Liver (tissue), 9 donors: Measurements from ENCODE around the gene PIANP. TPM values are rescaled to one million over a fixed set of nuclear protein-coding genes. Genes with fewer than 3 reads are reported as not detected.
"Not testable (repeated sequence)": the region's sequence is repeated elsewhere in the genome, so short reads cannot be mapped to it uniquely, and the experiment has no call there.

Source experiments
- DNase-seq: peaks from one replicate; pipeline ENCODE4 v3.0.0-alpha.2; 2017; ENCODE audit warnings: low spot score
- H3K27ac ChIP-seq, 2 donors: one replicate each; pipeline ENCODE4 v1.7.0; 2013; ENCODE audit warnings: inconsistent platforms in 2 of 2, low read length in 2 of 2, control low read depth in 1 of 2, low read depth in 1 of 2, mild to moderate bottlenecking in 1 of 2
- H3K27me3 ChIP-seq, 4 donors: one replicate each; pipeline versions ENCODE4 v1.6.1 to v1.7.0; 2013; ENCODE audit warnings: low read length in 3 of 4, inconsistent platforms in 1 of 4, mild to moderate bottlenecking in 1 of 4, moderate library complexity in 1 of 4; ENCODE audit not compliant: control insufficient read depth in 4 of 4, insufficient read depth in 4 of 4
- H3K36me3 ChIP-seq, 4 donors: one replicate each; pipeline versions ENCODE4 v1.6.1 to v1.7.0; 2013; ENCODE audit warnings: low read length in 3 of 4, mild to moderate bottlenecking in 3 of 4, low read depth in 1 of 4, moderate library complexity in 1 of 4; ENCODE audit not compliant: control insufficient read depth in 4 of 4, insufficient read depth in 3 of 4
- H3K4me1 ChIP-seq, 4 donors: one replicate each; pipeline versions ENCODE4 v1.6.1 to v1.7.0; 2013; ENCODE audit warnings: low read length in 3 of 4, mild to moderate bottlenecking in 3 of 4, moderate library complexity in 1 of 4; ENCODE audit not compliant: control insufficient read depth in 4 of 4, insufficient read depth in 4 of 4
- H3K4me3 ChIP-seq, 3 donors: one replicate each; pipeline versions ENCODE4 v1.6.1 to v1.7.0; 2013; ENCODE audit warnings: low read length in 3 of 3, control low read depth in 1 of 3, low read depth in 1 of 3, mild to moderate bottlenecking in 1 of 3
- H3K9ac ChIP-seq, 2 donors: one replicate each; pipeline ENCODE4 v1.7.0; 2013; ENCODE audit warnings: low read length in 2 of 2, mild to moderate bottlenecking in 2 of 2, moderate library complexity in 2 of 2, control low read depth in 1 of 2, low read depth in 1 of 2
- H3K9me3 ChIP-seq, 4 donors: one replicate each; pipeline versions ENCODE4 v1.6.1 to v1.7.0; 2013; ENCODE audit warnings: low read length in 3 of 4; ENCODE audit not compliant: control insufficient read depth in 4 of 4
- ATF3 ChIP-seq: IDR thresholded peaks from 2 replicates; pipeline ENCODE4 v1.6.1; 2016; ENCODE audit warnings: antibody characterized with exemption
- CTCF ChIP-seq: fragments of 150-350 bp; IDR thresholded peaks from 2 replicates; pipeline ENCODE4 v1.5.1; 2017; ENCODE audit warnings: improper control_type of control experiment, low read depth, low read length; ENCODE audit not compliant: missing input control
- EGR1 ChIP-seq, 2 donors: IDR thresholded peaks; 2 replicates each; pipeline ENCODE4 v1.6.1; 2016 to 2018; ENCODE audit warnings: antibody characterized with exemption in 2 of 2, low read depth in 2 of 2
- FOXA1 ChIP-seq: IDR thresholded peaks from 2 replicates; pipeline ENCODE4 v1.6.1; 2016; ENCODE audit warnings: antibody characterized with exemption
- FOXA2 ChIP-seq: IDR thresholded peaks from 2 replicates; pipeline ENCODE4 v1.6.1; 2016; ENCODE audit warnings: antibody characterized with exemption
- GABPA ChIP-seq, 2 donors: IDR thresholded peaks in 1 of 2; conservative IDR thresholded peaks in 1 of 2; 2 replicates each; pipeline ENCODE4 v1.6.1; 2016; ENCODE audit warnings: antibody characterized with exemption in 2 of 2, mild to moderate bottlenecking in 1 of 2, moderate library complexity in 1 of 2
- HNF4A ChIP-seq, 2 donors: conservative IDR thresholded peaks; 2 replicates each; pipeline ENCODE4 v1.6.1; 2016; ENCODE audit warnings: antibody characterized with exemption in 2 of 2, mild to moderate bottlenecking in 2 of 2
- HNF4G ChIP-seq: IDR thresholded peaks from 2 replicates; pipeline ENCODE4 v1.6.1; 2016; ENCODE audit warnings: antibody characterized with exemption
- JUND ChIP-seq, 2 donors: IDR thresholded peaks; 2 replicates each; pipeline ENCODE4 v1.6.1; 2016; ENCODE audit warnings: antibody characterized with exemption in 2 of 2
- MAX ChIP-seq: IDR thresholded peaks from 2 replicates; pipeline ENCODE4 v1.6.1; 2016; ENCODE audit warnings: antibody characterized with exemption
- NR2F2 ChIP-seq: IDR thresholded peaks from 2 replicates; pipeline ENCODE4 v1.6.1; 2016; ENCODE audit warnings: antibody characterized with exemption
- RAD21 ChIP-seq, 2 donors: IDR thresholded peaks; 2 replicates each; pipeline ENCODE4 v1.6.1; 2016; ENCODE audit warnings: antibody characterized with exemption in 2 of 2, mild to moderate bottlenecking in 2 of 2
- REST ChIP-seq: IDR thresholded peaks from 2 replicates; pipeline ENCODE4 v1.6.1; 2016; ENCODE audit warnings: antibody characterized with exemption, mild to moderate bottlenecking
- RXRA ChIP-seq, 2 donors: IDR thresholded peaks; 2 replicates each; pipeline ENCODE4 v1.6.1; 2017 to 2018; ENCODE audit warnings: antibody characterized with exemption in 2 of 2, mild to moderate bottlenecking in 1 of 2
- SP1 ChIP-seq: IDR thresholded peaks from 2 replicates; pipeline ENCODE4 v1.6.1; 2018; ENCODE audit warnings: antibody characterized with exemption, mild to moderate bottlenecking
- TAF1 ChIP-seq: conservative IDR thresholded peaks from 2 replicates; pipeline ENCODE4 v1.6.1; 2016; ENCODE audit warnings: antibody characterized with exemption, mild to moderate bottlenecking
- YY1 ChIP-seq: IDR thresholded peaks from 2 replicates; pipeline ENCODE4 v1.6.1; 2016; ENCODE audit warnings: antibody characterized with exemption, mild to moderate bottlenecking
- ZBTB33 ChIP-seq: IDR thresholded peaks from 2 replicates; pipeline ENCODE4 v1.6.1; 2016; ENCODE audit warnings: antibody characterized with exemption
- WGBS: extraction: QIAGEN DNeasy Blood & Tissue Kit; methylation state at CpG from one replicate; pipeline ENCODE4 v1.1.7; 2013; 5-methylcytosine and 5-hydroxymethylcytosine counted together
- polyA plus RNA-seq, 2 donors: library from polyadenylated mRNA; stranded (reverse) in 1 of 2; unstranded in 1 of 2; fragments of 200-250 nt in 1 of 2; fragments of >200 nt in 1 of 2; fragmentation: Nextera tagmentation in 1 of 2; extraction: Ambion mirVana in 1 of 2; gene quantifications; one replicate each; pipeline versions ENCODE4 v1.2.1 to v1.2.3, GENCODE V29; 2013 to 2015
- total RNA-seq, 2 donors: library from RNA; depleted of rRNA; stranded (reverse); fragments of >200 nt; gene quantifications; one replicate each; pipeline ENCODE4 v1.2.3, GENCODE V29; 2014
- donor health status: healthy.
- donor health status: healthy.
- donor health status: healthy.
- donor health status: healthy.
- donor health status: healthy.

Gene PIANP
- total and polyA plus RNA-seq, 4 donors = 0.03 TPM; not detected in 3

GRCh38 chr12:6745741-6746525 is 45.3 kb upstream of the PIANP start:
- no peaks in the 10 kb centered on the region for H3K4me1 ChIP-seq
- H3K9ac ChIP-seq = no peak overlapping the region
- H3K36me3 ChIP-seq = peaks cover 16 to 43% (median 35%) of the 10 kb centered on the region in 4 donors
- no peak overlapping the region for H3K4me3 ChIP-seq
- peak overlapping the region; percentile 28 to 66 for H3K27ac ChIP-seq
- DNase-seq = no peak
- TF ChIP-seq MAX (no peak), TAF1 (no peak), GABPA (IDR thresholded peaks at IDR 0.05 in 1 of 2, conservative IDR thresholded peaks at IDR 0.05 in 1 of 2) (peak in 1 of 2 donors; percentile 35), RAD21 (IDR thresholded peaks at IDR 0.05) (no peak), EGR1 (IDR thresholded peaks at IDR 0.05; ENCODE audit: low read depth in 2 of 2) (no peak)
- H3K27me3 ChIP-seq = no peaks in the 10 kb centered on the region
- no peaks in the 10 kb centered on the region for H3K9me3 ChIP-seq
- 79% methylated on average over 13 of the region's 13 CpGs for WGBS

GRCh38 chr12:6743300-6743699 is 42.7 kb upstream of the PIANP start:
- H3K27ac ChIP-seq = not testable (repeated sequence)

GRCh38 chr12:6742834-6743233 is 42.2 kb upstream of the PIANP start:
- DNase-seq = no peak
- 78% methylated on average over 3 of the region's 3 CpGs for WGBS
- no peak overlapping the region for H3K27ac ChIP-seq

More at GRCh38 chr12:6743300-6743699, 42.7 kb upstream of the PIANP start:
- peaks cover 3 to 18% (median 12%) of the 10 kb centered on the region in 4 donors for H3K36me3 ChIP-seq
- not testable (repeated sequence) for H3K9ac ChIP-seq, DNase-seq, H3K9me3 ChIP-seq, H3K4me3 ChIP-seq, H3K27me3 ChIP-seq, H3K4me1 ChIP-seq
- WGBS = 46% methylated on average over 7 of the region's 7 CpGs

More at GRCh38 chr12:6742834-6743233, 42.2 kb upstream of the PIANP start:
- Histone ChIP-seq H3K4me3 (no peak overlapping the region), H3K9ac (no peak overlapping the region), H3K4me1 (no peaks in the 10 kb centered on the region), H3K36me3 (peaks cover 0 to 13% (median 8%) of the 10 kb centered on the region in 4 donors), H3K27me3 (no peaks in the 10 kb centered on the region), H3K9me3 (no peaks in the 10 kb centered on the region)
- no peak for TF ChIP-seq CTCF
- TF ChIP-seq YY1 = no peak
- TF ChIP-seq HNF4G = no peak
- no peak for TF ChIP-seq ZBTB33
- no peak for TF ChIP-seq TAF1
- TF ChIP-seq ATF3 = no peak
- no peak for TF ChIP-seq RAD21 (IDR thresholded peaks at IDR 0.05)
- no peak for TF ChIP-seq JUND (IDR thresholded peaks at IDR 0.05)
- TF ChIP-seq NR2F2 = no peak
- no peak for TF ChIP-seq MAX
- no peak for TF ChIP-seq EGR1 (IDR thresholded peaks at IDR 0.05; ENCODE audit: low read depth in 2 of 2)
- TF ChIP-seq REST = no peak
- TF ChIP-seq SP1 = no peak
- no peak for TF ChIP-seq HNF4A (conservative IDR thresholded peaks at IDR 0.05)
- TF ChIP-seq FOXA2 = no peak
- TF ChIP-seq FOXA1 = no peak
- TF ChIP-seq RXRA (IDR thresholded peaks at IDR 0.05) = no peak
